ENCODE measurements around the gene ERC1.

DNA sequence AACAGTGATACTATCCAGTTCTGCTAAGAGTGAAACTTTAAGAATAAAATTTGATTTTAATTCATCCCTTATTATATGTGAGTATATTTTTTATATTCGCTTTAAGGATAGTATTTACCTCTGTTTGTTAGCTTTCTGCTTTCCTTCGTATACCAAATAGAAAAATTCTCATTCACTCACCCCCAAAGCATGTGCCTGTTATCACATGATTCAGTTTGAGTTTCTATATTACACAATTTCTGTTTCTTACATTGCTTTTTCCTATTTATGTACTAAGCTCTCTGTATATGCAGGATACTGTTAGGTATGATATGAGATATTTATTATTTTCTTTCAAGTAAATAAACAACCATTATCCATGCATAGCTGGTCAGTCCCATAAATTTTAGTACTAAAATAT is 328.2 kb downstream of the ERC1 start:
- TF ChIP-seq, protein P1, sequence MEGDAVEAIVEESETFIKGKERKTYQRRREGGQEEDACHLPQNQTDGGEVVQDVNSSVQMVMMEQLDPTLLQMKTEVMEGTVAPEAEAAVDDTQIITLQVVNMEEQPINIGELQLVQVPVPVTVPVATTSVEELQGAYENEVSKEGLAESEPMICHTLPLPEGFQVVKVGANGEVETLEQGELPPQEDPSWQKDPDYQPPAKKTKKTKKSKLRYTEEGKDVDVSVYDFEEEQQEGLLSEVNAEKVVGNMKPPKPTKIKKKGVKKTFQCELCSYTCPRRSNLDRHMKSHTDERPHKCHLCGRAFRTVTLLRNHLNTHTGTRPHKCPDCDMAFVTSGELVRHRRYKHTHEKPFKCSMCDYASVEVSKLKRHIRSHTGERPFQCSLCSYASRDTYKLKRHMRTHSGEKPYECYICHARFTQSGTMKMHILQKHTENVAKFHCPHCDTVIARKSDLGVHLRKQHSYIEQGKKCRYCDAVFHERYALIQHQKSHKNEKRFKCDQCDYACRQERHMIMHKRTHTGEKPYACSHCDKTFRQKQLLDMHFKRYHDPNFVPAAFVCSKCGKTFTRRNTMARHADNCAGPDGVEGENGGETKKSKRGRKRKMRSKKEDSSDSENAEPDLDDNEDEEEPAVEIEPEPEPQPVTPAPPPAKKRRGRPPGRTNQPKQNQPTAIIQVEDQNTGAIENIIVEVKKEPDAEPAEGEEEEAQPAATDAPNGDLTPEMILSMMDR (conservative IDR thresholded peaks at IDR 0.05 in 1 of 2, IDR thresholded peaks at IDR 0.05 in 1 of 2; ENCODE audit: low read depth in 1 of 2, low read length in 2 of 2) = no peak
- TF ChIP-seq EZH2 (IDR thresholded peaks at IDR 0.05; ENCODE audit: low read length, missing control alignments) = no peak
